HepG2 (cell line): ENCODE measurements around the gene CNTN5.

ENCODE experiments used
- ADNP ChIP-seq: sonication (generic); formaldehyde crosslinking; IDR thresholded peaks from 2 replicates; pipeline ENCODE4 v1.4.0; 2020; ENCODE audit warnings: missing genetic modification reagents
- MAFK ChIP-seq, 2 experiments: IDR thresholded peaks in 1 of 2; conservative IDR thresholded peaks in 1 of 2; 2 replicates each; pipeline ENCODE4 v1.6.1; 2011; ENCODE audit warnings: improper control_type of control experiment in 2 of 2, low read length in 2 of 2
- MXI1 ChIP-seq: IDR thresholded peaks from 3 replicates; pipeline ENCODE4 v1.6.1; 2012; ENCODE audit warnings: low read depth, low read length, inconsistent platforms, borderline replicate concordance
- SOX6 ChIP-seq, 2 experiments: fragments of 450-650 bp in 1 of 2; sonication (generic) in 1 of 2; formaldehyde crosslinking in 1 of 2; IDR thresholded peaks; 2 replicates each; pipeline versions ENCODE4 v1.4.0 to v1.6.1; 2017 to 2020; ENCODE audit warnings: antibody characterized with exemption in 1 of 2, mild to moderate bottlenecking in 1 of 2, missing genetic modification reagents in 1 of 2
- TCF7L2 ChIP-seq: IDR thresholded peaks from 2 replicates; pipeline ENCODE4 v1.6.1; 2011; ENCODE audit warnings: mild to moderate bottlenecking, low read depth, low read length, moderate library complexity
- THRA ChIP-seq: sonication (generic); formaldehyde crosslinking; IDR thresholded peaks from 2 replicates; pipeline ENCODE4 v1.4.0; 2020; ENCODE audit warnings: missing genetic modification reagents, borderline replicate concordance
- ZBTB40 ChIP-seq, 2 experiments: fragments of 450-650 bp in 1 of 2; sonication (generic) in 1 of 2; formaldehyde crosslinking in 1 of 2; IDR thresholded peaks; 2 replicates each; pipeline versions ENCODE4 v1.6.1 to v1.8.0; 2016 to 2022; ENCODE audit warnings: antibody characterized with exemption in 1 of 2, mild to moderate bottlenecking in 1 of 2, missing genetic modification reagents in 1 of 2
- ZNF274 ChIP-seq: sonication (generic); formaldehyde crosslinking; IDR thresholded peaks from 2 replicates; pipeline ENCODE4 v1.5.1; 2020; ENCODE audit warnings: mild to moderate bottlenecking, missing genetic modification reagents
- ZNF280B ChIP-seq: sonication (generic); formaldehyde crosslinking; IDR thresholded peaks from 2 replicates; pipeline ENCODE4 v1.5.0; 2020; ENCODE audit warnings: missing genetic modification reagents, mild to moderate bottlenecking, borderline replicate concordance
- ZNF766 ChIP-seq: sonication (generic); formaldehyde crosslinking; IDR thresholded peaks from 2 replicates; pipeline ENCODE4 v1.5.0; 2020; ENCODE audit warnings: missing genetic modification reagents, borderline replicate concordance
- TF ChIP-seq, protein P1 (sequence below): sonication (generic); formaldehyde crosslinking; IDR thresholded peaks from 2 replicates; pipeline ENCODE4 v1.5.0; 2020; ENCODE audit warnings: mild to moderate bottlenecking, missing genetic modification reagents, moderate library complexity

DNA sequence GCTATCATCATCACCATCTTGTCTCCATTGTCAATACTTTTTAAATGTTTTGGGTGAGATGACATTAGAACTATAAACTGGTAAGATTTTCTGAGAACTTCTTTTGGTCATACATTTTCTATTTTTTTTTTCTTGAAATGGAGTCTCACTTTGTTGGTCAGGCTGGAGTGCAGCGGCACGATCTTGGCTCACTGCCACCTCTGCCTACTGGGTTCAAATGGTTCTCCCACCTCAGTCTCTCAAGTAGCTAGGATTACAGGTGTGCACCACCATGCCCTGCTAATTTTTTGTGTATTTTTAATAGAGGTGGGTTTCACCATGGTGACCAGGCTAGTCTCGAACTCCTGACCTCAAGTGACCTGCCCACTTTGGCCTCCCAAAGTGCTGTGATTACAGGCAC is 880.4 kb downstream of the CNTN5 start:
- no peak for TF ChIP-seq MXI1
- TF ChIP-seq ZNF280B (CRISPR knock-in tag): no peak
- TF ChIP-seq, protein P1, sequence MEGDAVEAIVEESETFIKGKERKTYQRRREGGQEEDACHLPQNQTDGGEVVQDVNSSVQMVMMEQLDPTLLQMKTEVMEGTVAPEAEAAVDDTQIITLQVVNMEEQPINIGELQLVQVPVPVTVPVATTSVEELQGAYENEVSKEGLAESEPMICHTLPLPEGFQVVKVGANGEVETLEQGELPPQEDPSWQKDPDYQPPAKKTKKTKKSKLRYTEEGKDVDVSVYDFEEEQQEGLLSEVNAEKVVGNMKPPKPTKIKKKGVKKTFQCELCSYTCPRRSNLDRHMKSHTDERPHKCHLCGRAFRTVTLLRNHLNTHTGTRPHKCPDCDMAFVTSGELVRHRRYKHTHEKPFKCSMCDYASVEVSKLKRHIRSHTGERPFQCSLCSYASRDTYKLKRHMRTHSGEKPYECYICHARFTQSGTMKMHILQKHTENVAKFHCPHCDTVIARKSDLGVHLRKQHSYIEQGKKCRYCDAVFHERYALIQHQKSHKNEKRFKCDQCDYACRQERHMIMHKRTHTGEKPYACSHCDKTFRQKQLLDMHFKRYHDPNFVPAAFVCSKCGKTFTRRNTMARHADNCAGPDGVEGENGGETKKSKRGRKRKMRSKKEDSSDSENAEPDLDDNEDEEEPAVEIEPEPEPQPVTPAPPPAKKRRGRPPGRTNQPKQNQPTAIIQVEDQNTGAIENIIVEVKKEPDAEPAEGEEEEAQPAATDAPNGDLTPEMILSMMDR (CRISPR knock-in tag): no peak
- no peak for TF ChIP-seq TCF7L2
- no peak for TF ChIP-seq MAFK (conservative IDR thresholded peaks at IDR 0.05 in 1 of 2, IDR thresholded peaks at IDR 0.05 in 1 of 2; ENCODE audit: low read length in 2 of 2)
- TF ChIP-seq ZBTB40 (IDR thresholded peaks at IDR 0.05): no peak
- TF ChIP-seq ZBTB40 (CRISPR knock-in tag; IDR thresholded peaks at IDR 0.05): no peak
- TF ChIP-seq ZNF274 (CRISPR knock-in tag): no peak
- no peak for TF ChIP-seq ZNF766 (CRISPR knock-in tag)
- no peak for TF ChIP-seq SOX6 (IDR thresholded peaks at IDR 0.05)
- TF ChIP-seq SOX6 (CRISPR knock-in tag; IDR thresholded peaks at IDR 0.05): no peak
- TF ChIP-seq ADNP (CRISPR knock-in tag): no peak
- no peak for TF ChIP-seq THRA (CRISPR knock-in tag)
